Naive thymus-derived CD8-positive, alpha-beta T cell (primary cell): ENCODE data around the gene OSGEP. TPM values are rescaled to one million over a fixed set of nuclear protein-coding genes. Genes with fewer than 3 reads are reported as not detected.
"Not testable (repeated sequence)": the region's sequence is repeated elsewhere in the genome, so short reads cannot be mapped to it uniquely, and the experiment has no call there.

Source experiments
- ATAC-seq, 2 donors: fragments of 150-1000 bp; cut with Tn5 transposase in 1 of 2; sonication (Bioruptor Pico), chemical (Tn5 transposase) in 1 of 2; 1 replicate in 1 of 2; 2 replicates in 1 of 2; pipeline ENCODE4 v1.10.0; 2021; ENCODE audit warnings: mild to moderate bottlenecking in 2 of 2, moderate library complexity in 2 of 2
- POLR2A ChIA-PET: fragments of 350-600 bp; sonication (Branson Sonifier 250); formaldehyde crosslinking; loops from one replicate; lab custom pipeline; 2021; ENCODE audit warnings: antibody characterized with exemption; lab: Charles Lee
- DNase-seq, 10 donors: peaks; one replicate each; pipeline versions ENCODE4 v3.0.0 to v3.0.0-alpha.2; 2020 to 2022
- H3K27ac Mint-ChIP-seq, 10 donors: one replicate each; pipeline ENCODE4 v1.8.0; 2020 to 2022; ENCODE audit warnings: mild to moderate bottlenecking in 10 of 10, mixed read lengths in 10 of 10, moderate library complexity in 4 of 10, inconsistent platforms in 1 of 10
- H3K27me3 Mint-ChIP-seq, 5 donors: one replicate each; pipeline ENCODE4 v1.8.0; 2021 to 2022; ENCODE audit warnings: mixed read lengths in 5 of 5
- H3K36me3 Mint-ChIP-seq, 3 donors: one replicate each; pipeline ENCODE4 v1.8.0; 2020 to 2022; ENCODE audit warnings: mixed read lengths in 3 of 3, mild to moderate bottlenecking in 2 of 3, inconsistent platforms in 1 of 3
- H3K4me1 Mint-ChIP-seq, 4 donors: one replicate each; pipeline ENCODE4 v1.8.0; 2021 to 2022; ENCODE audit warnings: mixed read lengths in 4 of 4
- H3K4me3 Mint-ChIP-seq, 10 donors: one replicate each; pipeline ENCODE4 v1.8.0; 2020 to 2022; ENCODE audit warnings: mild to moderate bottlenecking in 10 of 10, mixed read lengths in 10 of 10, moderate library complexity in 6 of 10, inconsistent platforms in 1 of 10
- H3K9me3 Mint-ChIP-seq, 9 donors: one replicate each; pipeline ENCODE4 v1.8.0; 2020 to 2022; ENCODE audit warnings: mixed read lengths in 9 of 9, mild to moderate bottlenecking in 3 of 9, inconsistent platforms in 1 of 9, moderate library complexity in 1 of 9
- polyA plus RNA-seq, 3 donors: library from polyadenylated mRNA; unstranded; fragments of 300-500 nt; fragmentation: Illumina TruSeq; gene quantifications; one replicate each; pipeline ENCODE4 v1.2.3, GENCODE V29; 2021
- total RNA-seq, 8 experiments: library from RNA in 2 of 8; stranded (reverse) in 2 of 8; gene quantifications; one replicate each; pipeline ENCODE4 v1.2.3 and lab custom pipeline; 2021 to 2026

OSGEP gene
- total and polyA plus RNA-seq, 5 experiments from 2014 or later = 38.8 to 89.2 (median 43.3) TPM

- POLR2A ChIA-PET = interaction anchor here (0.6 to 4.7 kb wide), 22 partner anchors 7 to 219 kb away, joined by 3 to 63 read pairs (median 4); partner anchors contain the start of genes ANG, APEX1, OSGEP and PARP2
- H3K9me3 Mint-ChIP-seq = no peaks in the 10 kb centered on the region
- H3K27ac Mint-ChIP-seq = peak within 1 kb of the TSS; percentile 89 to 100 (median 98)
- H3K4me1 Mint-ChIP-seq = peaks cover 32 to 52% (median 48%) of the 10 kb centered on the region in 4 donors
- ATAC-seq (peak; percentile 91 to 93), DNase-seq (peak; percentile 72 to 94 (median 85))
- peaks cover 9 to 26% (median 13%) of the 10 kb centered on the region in 3 donors for H3K36me3 Mint-ChIP-seq
- no peaks in the 10 kb centered on the region for H3K27me3 Mint-ChIP-seq
- H3K4me3 Mint-ChIP-seq = peak within 1 kb of the TSS; percentile 96 to 100 (median 100)
Measured at GRCh38 chr14:20469242-20469889, 14.8 kb upstream of the OSGEP start, which contains the start of gene PNP. Gene PNP, plus strand, starts transcription at chr14:20469406. Its CDS starts 119 bp downstream, at chr14:20469525.

DNA sequence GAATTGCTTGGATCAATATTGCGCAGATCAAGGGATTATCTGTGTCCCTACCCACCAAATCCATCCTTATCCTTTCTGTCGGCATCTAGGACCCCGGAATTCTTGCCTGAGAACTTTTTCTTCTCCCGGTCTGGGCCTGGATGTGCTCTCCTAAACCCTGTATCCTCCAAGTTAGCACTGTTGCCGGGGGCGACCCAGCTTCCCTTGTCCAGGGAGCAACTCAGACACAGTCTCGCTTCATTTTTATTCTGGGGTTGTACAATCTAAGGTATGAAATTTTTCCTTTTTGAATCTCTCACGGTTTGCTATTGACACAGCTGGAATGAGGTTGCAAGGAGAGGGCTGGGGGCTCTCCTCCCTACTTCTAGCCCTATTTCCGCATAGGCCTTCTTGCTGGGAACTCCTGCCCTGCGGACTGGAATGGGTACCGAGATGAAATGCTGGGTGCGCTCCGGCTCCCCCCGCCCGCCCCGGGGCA, 14.2 kb upstream of the OSGEP start:
- Mint-ChIP-seq H3K9me3 (no peaks in the 10 kb centered on the region), H3K4me3 (peak overlapping the region; percentile 96 to 100 (median 100)), H3K27ac (peak overlapping the region; percentile 89 to 100 (median 98)), H3K4me1 (peaks cover 26 to 52% (median 42%) of the 10 kb centered on the region in 4 donors), H3K36me3 (peaks cover 5 to 20% (median 8%) of the 10 kb centered on the region in 3 donors), H3K27me3 (no peaks in the 10 kb centered on the region)
- POLR2A ChIA-PET = interaction anchor here (0.5 to 2.8 kb wide), 7 partner anchors 9 to 126 kb away, joined by 3 to 30 read pairs (median 11); partner anchors contain the start of genes APEX1, OSGEP and PARP2
- no peak for ATAC-seq
- no peak for DNase-seq

- POLR2A ChIA-PET = interaction anchor here (0.6 to 4.6 kb wide), 19 partner anchors 8 to 1015 kb away, joined by 3 to 63 read pairs (median 7); partner anchors contain the start of genes PARP2, PNP, RAB2B and RNASE4
- Mint-ChIP-seq H3K36me3 (peaks cover 0 to 23% (median 9%) of the 10 kb centered on the region in 3 donors), H3K4me1 (peaks cover 24 to 43% (median 28%) of the 10 kb centered on the region in 4 donors), H3K4me3 (peak within 1 kb of the TSS; percentile 84 to 96 (median 92)), H3K9me3 (no peaks in the 10 kb centered on the region), H3K27ac (peak within 1 kb of the TSS; percentile 86 to 99 (median 94)), H3K27me3 (no peaks in the 10 kb centered on the region)
- ATAC-seq (peak; percentile 89), DNase-seq (peak; percentile 96 to 100 (median 98))
Measured at GRCh38 chr14:20461225-20462141, 6.9 kb upstream of the OSGEP start, which contains the start of gene PIP4P1. Gene PIP4P1, minus strand, starts transcription at chr14:20461434. Its CDS starts 109 bp downstream, at chr14:20461325.

- peaks cover 24 to 43% (median 28%) of the 10 kb centered on the region in 4 donors for H3K4me1 Mint-ChIP-seq
- H3K36me3 Mint-ChIP-seq = peaks cover 0 to 23% (median 9%) of the 10 kb centered on the region in 3 donors
- DNase-seq = peak; percentile 17 to 86 (median 74)
- ATAC-seq = peak; percentile 19 to 29
- no peaks in the 10 kb centered on the region for H3K27me3 Mint-ChIP-seq
- H3K9me3 Mint-ChIP-seq = no peaks in the 10 kb centered on the region
- H3K27ac Mint-ChIP-seq = peak overlapping the region; percentile 86 to 99 (median 94)
- H3K4me3 Mint-ChIP-seq = peak overlapping the region; percentile 84 to 96 (median 91)
- POLR2A ChIA-PET = interaction anchor here (0.8 to 4.6 kb wide), 16 partner anchors 11 to 222 kb away, joined by 3 to 63 read pairs (median 8); partner anchors contain the start of genes PARP2, PNP, RNASE4 and TEP1
Measured at GRCh38 chr14:20460458-20461224, 6.0 kb upstream of the OSGEP start.

DNA sequence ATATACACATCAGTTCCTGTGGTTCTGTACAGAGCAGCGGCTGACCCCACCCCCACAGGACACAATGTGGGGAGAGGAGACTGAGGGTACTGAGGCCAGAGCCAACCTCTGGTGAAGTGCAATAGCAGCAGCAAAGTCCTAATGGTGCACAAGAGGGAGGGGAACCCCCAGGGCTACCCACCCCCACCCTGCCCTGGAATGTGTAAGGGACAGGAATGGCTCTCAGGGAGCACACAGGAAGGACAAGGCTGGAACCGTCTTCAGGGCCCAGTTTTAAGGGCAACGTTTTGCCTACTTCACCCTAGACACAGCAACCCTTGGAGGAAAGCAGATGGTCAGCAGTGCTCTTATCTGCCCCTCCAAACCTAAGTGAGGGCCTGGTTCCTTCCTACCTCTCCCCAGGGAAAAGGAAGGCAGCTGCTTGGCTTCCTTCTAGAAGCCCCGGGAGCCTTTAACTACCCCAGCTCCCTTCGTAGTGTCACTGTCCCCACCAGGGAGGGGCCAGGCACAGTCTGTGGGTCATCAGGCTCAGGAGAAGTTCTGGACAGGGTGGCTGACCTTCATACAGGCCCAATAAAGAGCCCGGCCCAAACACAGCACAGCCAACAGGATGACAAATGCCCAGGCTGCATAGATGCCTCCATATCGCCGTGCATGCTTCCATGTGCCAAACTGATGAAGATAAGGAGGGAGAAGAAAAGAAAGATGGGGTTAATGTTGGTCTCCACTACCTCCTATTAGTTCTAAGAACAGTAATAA, 3.6 kb upstream of the OSGEP start:
- H3K4me3 Mint-ChIP-seq = peak overlapping the region in 1 of 10 donors; percentile 12
- peaks cover 24 to 42% (median 29%) of the 10 kb centered on the region in 4 donors for H3K4me1 Mint-ChIP-seq
- DNase-seq (no peak), ATAC-seq (no peak)
- H3K9me3 Mint-ChIP-seq = no peaks in the 10 kb centered on the region
- POLR2A ChIA-PET = no interaction called here
- peak overlapping the region in 8 of 10 donors; percentile 16 to 93 (median 49) for H3K27ac Mint-ChIP-seq
- no peaks in the 10 kb centered on the region for H3K27me3 Mint-ChIP-seq
- peaks cover 0 to 23% (median 9%) of the 10 kb centered on the region in 3 donors for H3K36me3 Mint-ChIP-seq

DNA sequence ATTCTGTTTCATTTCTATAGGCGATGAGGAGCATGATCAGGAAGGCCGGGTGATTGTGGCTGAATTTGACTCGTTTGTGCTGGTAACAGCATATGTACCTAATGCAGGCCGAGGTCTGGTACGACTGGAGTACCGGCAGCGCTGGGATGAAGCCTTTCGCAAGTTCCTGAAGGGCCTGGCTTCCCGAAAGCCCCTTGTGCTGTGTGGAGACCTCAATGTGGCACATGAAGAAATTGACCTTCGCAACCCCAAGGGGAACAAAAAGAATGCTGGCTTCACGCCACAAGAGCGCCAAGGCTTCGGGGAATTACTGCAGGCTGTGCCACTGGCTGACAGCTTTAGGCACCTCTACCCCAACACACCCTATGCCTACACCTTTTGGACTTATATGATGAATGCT, 2.4 kb upstream of the OSGEP start:
- POLR2A ChIA-PET = interaction anchor here (0.9 to 3.3 kb wide), 6 partner anchors 13 to 226 kb away, joined by 3 to 44 read pairs (median 14); partner anchors contain the start of genes PARP2, PNP and TEP1
- H3K36me3 Mint-ChIP-seq = peaks cover 0 to 34% (median 9%) of the 10 kb centered on the region in 3 donors
- H3K9me3 Mint-ChIP-seq = no peaks in the 10 kb centered on the region
- no peak for ATAC-seq
- DNase-seq = no peak
- peak overlapping the region in 2 of 10 donors; percentile 27 to 41 for H3K27ac Mint-ChIP-seq
- H3K4me1 Mint-ChIP-seq = peaks cover 25 to 47% (median 34%) of the 10 kb centered on the region in 4 donors
- no peaks in the 10 kb centered on the region for H3K27me3 Mint-ChIP-seq
- H3K4me3 Mint-ChIP-seq = no peak overlapping the region

- peak; percentile 69 to 71 for ATAC-seq
- Mint-ChIP-seq H3K4me3 (no peak overlapping the region), H3K36me3 (peaks cover 0 to 42% (median 14%) of the 10 kb centered on the region in 3 donors), H3K27ac (no peak overlapping the region), H3K9me3 (no peaks in the 10 kb centered on the region), H3K4me1 (peaks cover 19 to 43% (median 30%) of the 10 kb centered on the region in 4 donors), H3K27me3 (no peaks in the 10 kb centered on the region)
- POLR2A ChIA-PET = interaction anchor here (0.6 to 3.3 kb wide), 19 partner anchors 9 to 228 kb away, joined by 3 to 44 read pairs (median 7); partner anchors contain the start of genes PARP2, PNP, RNASE4 and TEP1
- DNase-seq = peak in 2 of 10 donors; percentile 58 to 74
Measured at GRCh38 chr14:20455355-20456300, 1.0 kb upstream of the OSGEP start.

GRCh38 chr14:20452831-20453230, 1.8 kb downstream of the OSGEP start:
- peak overlapping the region in 7 of 10 donors; percentile 29 to 68 (median 46) for H3K4me3 Mint-ChIP-seq
- H3K27ac Mint-ChIP-seq = peak overlapping the region in 9 of 10 donors; percentile 37 to 89 (median 67)
- DNase-seq, H3K27me3 Mint-ChIP-seq, H3K9me3 Mint-ChIP-seq, ATAC-seq: not testable (repeated sequence)
- peaks cover 11 to 22% (median 17%) of the 10 kb centered on the region in 4 donors for H3K4me1 Mint-ChIP-seq
- POLR2A ChIA-PET = interaction anchor here (0.6 to 3.0 kb wide), 5 partner anchors 9 to 229 kb away, joined by 3 to 21 read pairs (median 3); no protein-coding TSS in a partner anchor
- H3K36me3 Mint-ChIP-seq = peaks cover 0 to 21% (median 21%) of the 10 kb centered on the region in 3 donors

DNA sequence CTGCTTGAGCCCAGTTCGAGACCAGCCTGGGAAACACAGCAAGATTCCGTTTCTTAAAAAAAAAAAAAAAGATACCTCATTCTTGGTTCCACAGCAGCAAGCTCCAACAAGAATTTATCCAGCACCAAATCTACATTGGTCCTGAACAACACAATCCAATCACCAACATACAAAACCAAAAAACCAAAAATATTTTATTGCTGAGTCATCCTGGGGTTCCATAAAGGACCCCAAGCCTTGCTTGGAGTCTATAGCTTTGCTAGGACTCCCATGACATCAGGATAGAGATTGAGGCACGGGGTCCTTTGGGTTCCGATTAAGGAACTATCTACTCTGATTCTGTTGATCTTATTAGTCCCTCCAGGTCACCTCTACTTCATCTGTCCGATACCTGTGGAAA, 7.7 kb downstream of the OSGEP start:
- Mint-ChIP-seq H3K36me3 (peaks cover 4 to 30% (median 9%) of the 10 kb centered on the region in 3 donors), H3K9me3 (no peaks in the 10 kb centered on the region), H3K27me3 (no peaks in the 10 kb centered on the region), H3K4me1 (peaks cover 5 to 13% (median 10%) of the 10 kb centered on the region in 4 donors), H3K27ac (peak overlapping the region in 2 of 10 donors; percentile 15 to 56), H3K4me3 (no peak overlapping the region)
- ATAC-seq = no peak
- POLR2A ChIA-PET = interaction anchor here (0.8 to 1.1 kb wide), 2 partner anchors 29 to 41 kb away, joined by 3 read pairs; no protein-coding TSS in a partner anchor
- no peak for DNase-seq
